GM12872 (cell line): ENCODE measurements around the gene ABCB9.

ENCODE experiments used
- TF ChIP-seq, protein P1 (sequence below): IDR thresholded peaks from 3 replicates; pipeline ENCODE4 v1.5.1; 2011; ENCODE audit warnings: low read depth, mild to moderate bottlenecking, low read length, moderate library complexity; ENCODE audit not compliant: insufficient read depth

ABCB9 gene

DNA sequence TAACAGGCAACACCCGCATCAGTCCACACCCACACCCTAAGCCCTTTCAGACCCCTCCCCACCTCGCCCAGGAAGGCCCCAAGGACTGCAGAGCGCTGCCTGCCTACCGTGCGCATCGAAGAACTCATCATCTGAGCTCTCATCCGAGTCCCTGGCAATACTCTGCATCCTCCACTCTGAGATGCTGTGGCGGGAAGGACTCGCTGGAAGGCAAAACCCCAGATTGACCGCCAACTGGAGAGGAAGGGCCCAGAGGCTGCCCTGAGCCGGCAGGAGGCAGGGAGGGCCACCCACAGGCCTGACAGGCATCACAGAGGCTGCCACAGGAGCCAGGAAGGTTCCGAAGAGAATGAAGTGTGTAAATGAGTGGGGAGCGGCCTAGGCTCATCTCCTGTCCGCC is 38.0 kb upstream of the ABCB9 start:
- TF ChIP-seq, protein P1, sequence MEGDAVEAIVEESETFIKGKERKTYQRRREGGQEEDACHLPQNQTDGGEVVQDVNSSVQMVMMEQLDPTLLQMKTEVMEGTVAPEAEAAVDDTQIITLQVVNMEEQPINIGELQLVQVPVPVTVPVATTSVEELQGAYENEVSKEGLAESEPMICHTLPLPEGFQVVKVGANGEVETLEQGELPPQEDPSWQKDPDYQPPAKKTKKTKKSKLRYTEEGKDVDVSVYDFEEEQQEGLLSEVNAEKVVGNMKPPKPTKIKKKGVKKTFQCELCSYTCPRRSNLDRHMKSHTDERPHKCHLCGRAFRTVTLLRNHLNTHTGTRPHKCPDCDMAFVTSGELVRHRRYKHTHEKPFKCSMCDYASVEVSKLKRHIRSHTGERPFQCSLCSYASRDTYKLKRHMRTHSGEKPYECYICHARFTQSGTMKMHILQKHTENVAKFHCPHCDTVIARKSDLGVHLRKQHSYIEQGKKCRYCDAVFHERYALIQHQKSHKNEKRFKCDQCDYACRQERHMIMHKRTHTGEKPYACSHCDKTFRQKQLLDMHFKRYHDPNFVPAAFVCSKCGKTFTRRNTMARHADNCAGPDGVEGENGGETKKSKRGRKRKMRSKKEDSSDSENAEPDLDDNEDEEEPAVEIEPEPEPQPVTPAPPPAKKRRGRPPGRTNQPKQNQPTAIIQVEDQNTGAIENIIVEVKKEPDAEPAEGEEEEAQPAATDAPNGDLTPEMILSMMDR, result no peak

DNA sequence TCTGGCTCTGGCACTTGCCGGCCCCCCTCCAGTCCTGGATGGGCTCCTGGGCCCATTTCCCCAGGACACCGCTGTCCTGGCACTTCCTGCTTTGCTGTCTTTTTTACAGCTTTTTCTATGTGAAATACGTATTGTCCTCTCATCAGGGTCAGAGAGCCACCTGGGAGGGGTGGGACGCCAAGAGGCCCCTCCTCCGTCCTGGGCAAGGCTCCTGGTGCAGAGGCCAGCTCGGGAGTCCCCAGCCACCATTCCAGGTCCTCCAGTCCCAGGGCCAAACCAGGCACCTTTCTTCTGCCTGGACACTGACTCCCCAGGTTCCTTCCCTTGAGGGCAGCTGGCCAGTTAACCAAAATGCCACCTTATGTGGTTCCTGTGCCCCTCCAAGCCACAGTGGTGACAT is 37.0 kb upstream of the ABCB9 start:
- TF ChIP-seq, protein P1, result no peak

DNA sequence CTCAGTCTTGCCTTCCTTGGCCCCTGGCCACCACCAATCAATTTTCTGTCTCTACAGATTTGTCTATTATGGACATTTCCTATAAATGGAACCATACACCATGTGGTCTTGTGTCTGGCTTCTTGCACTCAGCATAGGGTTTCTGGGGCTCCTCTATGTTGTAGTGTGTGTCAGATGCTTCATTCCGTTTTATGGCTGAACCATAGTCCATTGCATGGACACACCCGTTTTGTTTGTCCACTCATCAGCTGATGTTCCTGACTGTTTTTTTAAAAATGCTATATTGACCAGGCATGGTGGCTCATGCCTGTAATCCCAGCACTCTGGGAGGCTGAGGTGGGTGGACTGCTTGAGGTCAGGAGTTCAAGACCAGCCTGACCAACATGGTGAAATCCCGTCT is 35.2 kb upstream of the ABCB9 start:
- TF ChIP-seq, protein P1, result no peak

DNA sequence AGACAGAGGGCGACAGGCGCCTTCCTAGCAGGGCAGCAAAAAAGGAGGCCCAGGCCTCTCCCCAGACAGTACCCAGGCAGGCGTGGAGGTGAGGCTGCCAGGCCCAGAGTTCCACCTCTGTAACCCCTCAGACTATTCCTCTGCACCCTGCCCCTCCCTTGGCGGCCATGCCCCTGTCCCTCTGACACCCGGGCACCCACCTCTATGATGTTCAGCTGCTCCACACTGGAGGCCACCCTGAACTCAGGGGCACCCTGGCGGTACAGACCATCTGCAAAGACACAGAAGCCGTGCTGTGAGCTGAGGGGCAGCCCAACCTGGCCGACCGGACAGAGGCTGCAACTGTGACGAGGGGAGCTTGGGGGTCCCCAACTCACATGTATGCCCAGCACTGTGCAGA is 34.3 kb upstream of the ABCB9 start:
- TF ChIP-seq, protein P1, result no peak

DNA sequence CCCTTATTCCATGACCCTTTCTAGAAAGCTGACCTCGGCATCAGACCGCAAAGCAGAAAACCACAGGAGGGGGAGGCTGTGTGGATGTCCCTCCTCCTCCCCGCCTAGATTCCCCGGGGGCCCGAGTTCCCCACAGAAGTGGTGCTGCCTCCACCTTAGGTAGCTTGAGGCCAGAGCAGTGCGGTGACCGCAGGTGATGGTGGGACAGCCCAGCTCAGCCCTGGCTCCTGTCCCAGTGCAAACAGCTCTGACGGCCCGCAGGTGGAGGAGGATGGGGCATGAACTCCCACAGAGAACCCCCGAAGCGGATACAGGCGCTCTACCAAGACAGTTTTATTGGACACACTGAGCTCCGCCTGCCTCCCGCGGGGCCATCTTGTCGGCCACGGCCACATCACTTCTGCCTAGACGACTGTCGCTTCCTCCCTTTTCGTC is 33.7 kb upstream of the ABCB9 start:
- TF ChIP-seq, protein P1, result no peak

DNA sequence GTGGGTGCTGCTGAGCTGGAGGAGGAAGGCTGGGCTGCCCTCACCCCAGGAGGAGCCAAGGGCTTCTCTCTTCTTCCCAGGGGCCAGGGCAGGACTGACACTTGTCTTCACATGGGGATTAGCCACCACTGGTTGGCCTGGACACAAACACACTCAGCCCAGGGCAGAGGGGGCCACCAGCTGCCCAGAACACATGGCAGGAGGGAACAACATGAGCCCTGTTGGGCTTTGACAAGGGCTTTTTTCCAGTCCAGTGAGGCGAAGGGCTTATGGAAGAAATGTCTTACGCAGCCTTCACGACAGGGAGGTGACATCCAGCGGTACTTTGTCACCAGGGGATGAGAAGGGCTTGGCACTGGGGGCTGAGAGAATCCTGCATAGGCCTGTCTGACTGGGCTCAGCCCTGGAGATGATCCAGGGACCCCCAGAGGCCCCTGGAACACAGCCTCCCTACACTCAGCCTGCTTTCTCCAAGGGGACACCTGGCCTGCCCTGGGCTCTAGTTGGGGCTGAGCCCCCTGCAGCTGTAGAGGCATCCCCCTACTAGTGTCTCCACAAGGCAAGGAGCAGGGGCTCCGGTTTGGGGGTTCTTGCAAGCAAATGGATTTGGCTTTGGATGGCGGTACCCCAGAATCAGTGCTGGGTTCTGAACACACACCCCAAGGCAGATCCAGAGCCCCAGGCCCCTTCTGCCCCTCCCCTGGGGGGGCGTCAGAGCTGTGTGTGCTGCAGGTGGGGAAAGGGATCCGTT is 33.1 kb upstream of the ABCB9 start:
- TF ChIP-seq, protein P1, result no peak

DNA sequence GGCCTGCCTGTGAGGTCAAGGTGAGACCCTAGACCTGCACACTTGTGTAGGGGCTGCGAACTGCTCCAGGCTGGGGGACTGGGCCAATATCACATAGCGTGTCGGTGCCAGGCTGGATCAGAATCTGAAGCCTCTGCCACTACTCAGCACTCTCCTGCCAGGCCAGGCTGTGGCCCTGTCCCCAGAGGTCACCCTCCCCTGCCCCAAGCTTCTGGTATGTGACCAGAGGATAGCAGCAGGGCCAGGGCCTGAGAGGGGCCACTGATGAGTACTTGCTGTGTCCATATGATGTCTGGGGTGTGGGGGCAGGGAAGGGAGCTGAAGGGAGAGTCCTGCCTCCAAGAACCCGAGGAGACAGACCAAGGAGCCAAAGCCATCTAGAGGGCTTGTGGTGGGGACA is 32.1 kb upstream of the ABCB9 start:
- TF ChIP-seq, protein P1, result no peak
